PC-3 (cell line): ENCODE measurements around the gene SYT14. TPM values are rescaled to one million over a fixed set of nuclear protein-coding genes. Genes with fewer than 3 reads are reported as not detected.

Experiments used
- ATAC-seq: fragments of 200-7000 bp; cut with Tn5 transposase; 2 replicates; pipeline ENCODE4 v1.9.1; 2020; ENCODE audit warnings: mild to moderate bottlenecking, moderate library complexity
- BruUV-seq: library from RNA; stranded (reverse); fragments of 400-500 nt; replicated peaks from 2 replicates; lab custom pipeline; 2021; lab: Mats Ljungman, UMichigan
- CTCF ChIA-PET: fragments of 300-600 bp; sonication (Branson Sonifier 250); formaldehyde crosslinking; loops from one replicate; lab custom pipeline; 2022; ENCODE audit warnings: antibody characterized with exemption; lab: Charles Lee
- POLR2A ChIA-PET: fragments of 300-600 bp; sonication (Branson Sonifier 250); formaldehyde crosslinking; loops from one replicate; lab custom pipeline; 2022; ENCODE audit warnings: antibody characterized with exemption; ENCODE audit not compliant: unreplicated experiment; lab: Charles Lee
- DNase-seq: peaks from one replicate; pipeline ENCODE4 v3.0.0-alpha.2; 2015
- H2AFZ ChIP-seq: fragments of 300-600 bp; sonication (generic); 2 replicates; pipeline ENCODE4 v1.6.0; 2016; ENCODE audit warnings: antibody characterized with exemption, low read length
- H3F3A ChIP-seq: fragments of 300-600 bp; sonication (generic); one replicate; pipeline ENCODE4 v1.6.0; 2017; ENCODE audit warnings: antibody characterized with exemption, low read length, control low read depth, mild to moderate bottlenecking; ENCODE audit not compliant: unreplicated experiment
- H3K27ac ChIP-seq: fragments of 300-600 bp; sonication (generic); 2 replicates; pipeline ENCODE4 v1.5.1; 2016; ENCODE audit warnings: mild to moderate bottlenecking, low read length
- H3K27me3 ChIP-seq: fragments of 300-600 bp; sonication (generic); 2 replicates; pipeline ENCODE4 v1.6.1; 2016; ENCODE audit warnings: low read length, mixed read lengths
- H3K36me3 ChIP-seq: fragments of 300-600 bp; sonication (generic); 2 replicates; pipeline ENCODE4 v1.6.1; 2016; ENCODE audit warnings: low read depth, mixed run types, low read length, mixed read lengths
- H3K4me1 ChIP-seq: fragments of 300-600 bp; sonication (generic); 2 replicates; pipeline ENCODE4 v1.5.1; 2016; ENCODE audit warnings: low read length; ENCODE audit not compliant: insufficient read depth
- H3K4me2 ChIP-seq: fragments of 300-600 bp; sonication (generic); 2 replicates; pipeline ENCODE4 v1.6.0; 2016; ENCODE audit warnings: low read length
- H3K4me3 ChIP-seq: fragments of 300-600 bp; sonication (generic); 2 replicates; pipeline ENCODE4 v1.5.1; 2016; ENCODE audit warnings: mild to moderate bottlenecking, low read length, mixed read lengths
- H3K79me2 ChIP-seq: fragments of 300-600 bp; sonication (generic); 2 replicates; pipeline ENCODE4 v1.6.1; 2017; ENCODE audit warnings: low read length, mixed read lengths
- H3K9ac ChIP-seq: fragments of 300-600 bp; sonication (generic); 2 replicates; pipeline ENCODE4 v1.6.0; 2016; ENCODE audit warnings: mild to moderate bottlenecking, low read length
- H3K9me2 ChIP-seq: fragments of 300-600 bp; sonication (generic); replicated peaks from 2 replicates; pipeline ENCODE4 v1.6.1; 2016; ENCODE audit warnings: mixed run types, low read length, mixed read lengths
- H3K9me3 ChIP-seq: fragments of 300-600 bp; sonication (generic); 2 replicates; pipeline ENCODE4 v1.6.1; 2016; ENCODE audit warnings: low read length, mixed read lengths
- H4K20me1 ChIP-seq: fragments of 300-600 bp; sonication (generic); 2 replicates; pipeline ENCODE4 v1.6.1; 2016; ENCODE audit warnings: low read length, mixed read lengths
- EZH2 ChIP-seq: fragments of 300-600 bp; sonication (generic); IDR thresholded peaks from one replicate; pipeline ENCODE4 v1.6.1; 2017; ENCODE audit warnings: antibody characterized with exemption, mild to moderate bottlenecking, low read length; ENCODE audit not compliant: unreplicated experiment
- EZH2phosphoT487 ChIP-seq: fragments of 300-600 bp; sonication (generic); IDR thresholded peaks from 2 replicates; pipeline ENCODE4 v1.6.1; 2018; ENCODE audit warnings: mild to moderate bottlenecking, antibody characterized with exemption, low read length, borderline replicate concordance
- intact Hi-C: fragments of 100-400 bp; cut with micrococcal nuclease; formaldehyde crosslinking; loops from 2 replicates; pipeline ENCODE4 v1.9.0; 2023
- total RNA-seq: library from RNA; depleted of rRNA; stranded (reverse); fragments of >200 nt; gene quantifications from 2 replicates; pipeline ENCODE4 v1.2.3, GENCODE V29; 2014
- TF ChIP-seq, protein P1 (sequence below): fragments of 300-600 bp; sonication (generic); conservative IDR thresholded peaks from 2 replicates; pipeline ENCODE4 v1.5.1; 2017; ENCODE audit warnings: antibody characterized with exemption, low read depth, mild to moderate bottlenecking, low read length

The SYT14 gene
- total RNA-seq, 1 experiment from 2014 or later = 5.2 TPM

DNA sequence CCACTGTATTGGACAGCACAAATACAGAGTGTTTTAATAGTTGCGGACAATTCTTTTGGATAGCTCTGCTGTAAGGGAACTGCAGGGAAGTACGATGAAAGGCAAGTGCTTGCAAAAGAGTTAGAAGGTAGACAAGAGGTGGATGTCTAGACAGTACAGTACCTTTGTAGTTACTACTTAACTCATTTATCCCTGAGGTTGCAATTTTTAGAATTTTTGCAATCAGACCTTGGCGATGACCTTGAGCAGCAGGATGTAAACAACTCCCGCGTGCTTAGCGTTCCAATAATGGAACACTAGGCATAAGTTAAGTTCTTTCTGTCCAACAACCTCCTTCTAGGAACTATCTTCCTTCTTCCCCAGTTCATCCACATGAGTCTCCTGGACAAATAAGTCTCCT, 1.9 kb upstream of the SYT14 start:
- Histone ChIP-seq H3K4me3 (no peak overlapping the region), H3K4me2 (no peak overlapping the region), H3K9ac (no peak overlapping the region), H2AFZ (no peak overlapping the region), H3K27ac (no peak overlapping the region), H4K20me1 (no peaks in the 10 kb centered on the region), H3F3A (no peaks in the 10 kb centered on the region), H3K36me3 (no peaks in the 10 kb centered on the region), H3K9me3 (no peaks in the 10 kb centered on the region), H3K4me1 (0 out of 2 replicates have a peak, but pooled peaks cover 9% of the 10 kb centered on the region), H3K79me2 (no peaks in the 10 kb centered on the region), H3K27me3 (peaks cover 49% of the 10 kb centered on the region), H3K9me2 (no peaks in the 10 kb centered on the region)
- DNase-seq (no peak), ATAC-seq (no peak)
- no TSS peak for BruUV-seq
- ChIA-PET POLR2A (no interaction called here), CTCF (no interaction called here)
- intact Hi-C loops = loop anchor here (2.0 to 5.0 kb wide), 3 partner anchors 51 to 197 kb away; no protein-coding TSS in a partner anchor
- no peak for TF ChIP-seq EZH2phosphoT487
- TF ChIP-seq, protein P1, sequence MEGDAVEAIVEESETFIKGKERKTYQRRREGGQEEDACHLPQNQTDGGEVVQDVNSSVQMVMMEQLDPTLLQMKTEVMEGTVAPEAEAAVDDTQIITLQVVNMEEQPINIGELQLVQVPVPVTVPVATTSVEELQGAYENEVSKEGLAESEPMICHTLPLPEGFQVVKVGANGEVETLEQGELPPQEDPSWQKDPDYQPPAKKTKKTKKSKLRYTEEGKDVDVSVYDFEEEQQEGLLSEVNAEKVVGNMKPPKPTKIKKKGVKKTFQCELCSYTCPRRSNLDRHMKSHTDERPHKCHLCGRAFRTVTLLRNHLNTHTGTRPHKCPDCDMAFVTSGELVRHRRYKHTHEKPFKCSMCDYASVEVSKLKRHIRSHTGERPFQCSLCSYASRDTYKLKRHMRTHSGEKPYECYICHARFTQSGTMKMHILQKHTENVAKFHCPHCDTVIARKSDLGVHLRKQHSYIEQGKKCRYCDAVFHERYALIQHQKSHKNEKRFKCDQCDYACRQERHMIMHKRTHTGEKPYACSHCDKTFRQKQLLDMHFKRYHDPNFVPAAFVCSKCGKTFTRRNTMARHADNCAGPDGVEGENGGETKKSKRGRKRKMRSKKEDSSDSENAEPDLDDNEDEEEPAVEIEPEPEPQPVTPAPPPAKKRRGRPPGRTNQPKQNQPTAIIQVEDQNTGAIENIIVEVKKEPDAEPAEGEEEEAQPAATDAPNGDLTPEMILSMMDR = no peak
- TF ChIP-seq EZH2 = no peak

DNA sequence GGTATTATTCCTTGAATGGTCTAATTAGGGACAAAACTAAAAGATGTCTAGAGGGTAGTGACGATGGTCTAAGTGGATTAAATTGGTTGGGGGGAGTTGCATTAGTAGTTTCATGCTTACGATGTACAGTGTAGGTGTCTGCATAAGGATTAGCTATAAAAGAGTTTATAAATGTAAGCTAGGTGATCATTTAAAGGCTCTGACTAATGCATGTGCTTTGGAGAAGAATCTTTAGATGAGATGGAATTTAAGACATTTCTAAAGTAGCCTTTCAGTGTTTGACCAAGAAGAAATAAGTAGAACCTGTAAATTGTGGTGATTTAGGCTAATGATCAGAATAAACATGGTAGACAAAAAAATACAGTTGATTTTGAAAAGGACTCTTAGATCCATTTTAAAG, 7.4 kb downstream of the SYT14 start:
- no peaks in the 10 kb centered on the region for H3K79me2 ChIP-seq
- POLR2A ChIA-PET = no interaction called here
- no peak overlapping the region for H3K9ac ChIP-seq
- H3K27ac ChIP-seq = no peak overlapping the region
- ATAC-seq = no peak
- intact Hi-C loops = no loop called here
- no peak overlapping the region for H3K4me2 ChIP-seq
- CTCF ChIA-PET = no interaction called here
- TF ChIP-seq EZH2phosphoT487 (no peak), EZH2 (no peak)
- TF ChIP-seq, protein P1 = no peak
- H3K9me3 ChIP-seq = no peaks in the 10 kb centered on the region
- no peaks in the 10 kb centered on the region for H3K9me2 ChIP-seq
- no peaks in the 10 kb centered on the region for H3K4me1 ChIP-seq
- H3K4me3 ChIP-seq = no peak overlapping the region
- no peak overlapping the region for H2AFZ ChIP-seq
- no peaks in the 10 kb centered on the region for H3K36me3 ChIP-seq
- H4K20me1 ChIP-seq = no peaks in the 10 kb centered on the region
- H3F3A ChIP-seq = no peaks in the 10 kb centered on the region
- no TSS peak for BruUV-seq
- no peak for DNase-seq
- H3K27me3 ChIP-seq = no peaks in the 10 kb centered on the region

DNA sequence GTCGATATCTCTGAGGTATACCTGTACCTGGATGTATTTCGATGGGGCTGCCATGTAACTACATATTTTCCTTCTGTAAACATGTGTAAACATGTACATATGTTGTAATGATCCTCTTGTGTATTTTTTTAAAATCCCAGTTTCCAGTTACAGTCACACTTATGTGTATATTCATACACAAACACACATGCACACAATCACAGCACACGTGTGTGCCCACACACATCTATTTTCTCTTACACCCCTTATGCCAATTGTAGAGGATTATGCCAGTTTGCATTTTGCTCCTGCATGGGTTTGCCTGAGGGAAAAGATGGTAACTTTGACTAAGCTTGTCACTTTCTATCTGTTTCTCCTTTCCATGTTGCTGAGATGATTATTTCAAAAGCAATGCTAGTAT, 10.1 kb downstream of the SYT14 start:
- no peak overlapping the region for H3K4me2 ChIP-seq
- POLR2A ChIA-PET = no interaction called here
- no peaks in the 10 kb centered on the region for H3K9me3 ChIP-seq
- H3K4me3 ChIP-seq = no peak overlapping the region
- H3K9ac ChIP-seq = no peak overlapping the region
- peaks cover 4% of the 10 kb centered on the region for H3K4me1 ChIP-seq
- DNase-seq (no peak), ATAC-seq (no peak)
- H2AFZ ChIP-seq = no peak overlapping the region
- no peak overlapping the region for H3K27ac ChIP-seq
- TF ChIP-seq, protein P1 = no peak
- TF ChIP-seq EZH2 (no peak), EZH2phosphoT487 (no peak)
- no peaks in the 10 kb centered on the region for H3K9me2 ChIP-seq
- no peaks in the 10 kb centered on the region for H3K27me3 ChIP-seq
- intact Hi-C loops = no loop called here
- no peaks in the 10 kb centered on the region for H3F3A ChIP-seq
- no peaks in the 10 kb centered on the region for H3K36me3 ChIP-seq
- no TSS peak for BruUV-seq
- H4K20me1 ChIP-seq = no peaks in the 10 kb centered on the region
- H3K79me2 ChIP-seq = no peaks in the 10 kb centered on the region
- CTCF ChIA-PET = no interaction called here
